Left lung (tissue), 10 donors: ENCODE results near the gene IL17RC. TPM values are rescaled to one million over a fixed set of nuclear protein-coding genes. Genes with fewer than 3 reads are reported as not detected.
"Not testable (repeated sequence)": the region's sequence is repeated elsewhere in the genome, so short reads cannot be mapped to it uniquely, and the experiment has no call there.

Experiments
- ATAC-seq: fragments of 200-7000 bp; cut with Tn5 transposase; one replicate; pipeline ENCODE4 v1.9.1; 2020; ENCODE audit warnings: moderate library complexity
- DNase-seq, 4 donors: peaks; one replicate each; pipeline ENCODE4 v3.0.0-alpha.2; 2013 to 2020
- H3K27ac ChIP-seq, 2 donors: fragments of 200-600 bp; sonication (generic) in 1 of 2; one replicate each; pipeline versions ENCODE4 v1.5.0 to v1.8.0; 2020 to 2021
- H3K27me3 ChIP-seq, 2 donors: fragments of 200-600 bp; sonication (generic) in 1 of 2; one replicate each; pipeline versions ENCODE4 v1.5.0 to v1.8.0; 2020 to 2021
- H3K36me3 ChIP-seq, 2 donors: fragments of 200-600 bp; sonication (generic) in 1 of 2; one replicate each; pipeline versions ENCODE4 v1.5.0 to v1.8.0; 2020 to 2021
- H3K4me1 ChIP-seq, 2 donors: fragments of 200-600 bp; one replicate each; pipeline ENCODE4 v1.8.0; 2021
- H3K4me3 ChIP-seq, 2 donors: fragments of 200-600 bp; sonication (generic) in 1 of 2; one replicate each; pipeline versions ENCODE4 v1.5.0 to v1.8.0; 2020 to 2021; ENCODE audit warnings: mild to moderate bottlenecking in 1 of 2
- H3K9me3 ChIP-seq, 2 donors: fragments of 200-600 bp; sonication (generic) in 1 of 2; one replicate each; pipeline versions ENCODE4 v1.5.0 to v1.8.0; 2020 to 2021
- CTCF ChIP-seq, 2 donors: fragments of 200-600 bp; sonication (generic) in 1 of 2; IDR thresholded peaks; one replicate each; pipeline versions ENCODE4 v1.5.0 to v1.8.0; 2021; ENCODE audit warnings: antibody characterized with exemption in 2 of 2
- intact Hi-C, 2 donors: fragments of 100-400 bp; cut with DNase I; formaldehyde crosslinking; loops; one replicate each; pipeline versions ENCODE4 v1.11.2 to v1.14.2; 2022
- polyA plus RNA-seq, 6 donors: library from polyadenylated mRNA; unstranded; fragments of 120-200 nt; gene quantifications; one replicate each; pipeline ENCODE4 v1.2.1, GENCODE V29; 2013; ENCODE audit not compliant: insufficient read length in 6 of 6
- total RNA-seq, 2 donors: library from RNA; stranded (reverse); fragmentation: NEBNext Ultra II Directional; extraction: Animal tissue kit (Norgen Biotek cat#: 25700); gene quantifications; one replicate each; pipeline ENCODE4 v1.2.1, GENCODE V29; 2021
- donor health status: DM: no; HTN: yes; CAD: no.
- donor health status: DM: no; HTN: no; CAD: no.

The IL17RC gene
- total and polyA plus RNA-seq, 8 donors = 20.4 to 54.4 (median 46.9) TPM

GRCh38 chr3:9889405-9889804, 27.5 kb upstream of the IL17RC start:
- no peak for ATAC-seq
- H3K36me3 ChIP-seq = peaks cover 0 to 16% of the 10 kb centered on the region in 2 donors
- no peak overlapping the region for H3K4me3 ChIP-seq
- H3K27ac ChIP-seq = no peak overlapping the region
- no peak for DNase-seq
- intact Hi-C loops = no loop called here
- H3K27me3 ChIP-seq = no peaks in the 10 kb centered on the region
- TF ChIP-seq CTCF (IDR thresholded peaks at IDR 0.05) = no peak
- peaks cover 7 to 33% of the 10 kb centered on the region in 2 donors for H3K4me1 ChIP-seq
- no peaks in the 10 kb centered on the region for H3K9me3 ChIP-seq

GRCh38 chr3:9890249-9891071, 26.4 kb upstream of the IL17RC start, which contains the start of gene JAGN1:
JAGN1 (plus strand) TSS chr3:9890610; CDS start chr3:9890723, 113 bp downstream.
- Histone ChIP-seq H3K4me3 (peak within 1 kb of the TSS; percentile 95 to 98), H3K9me3 (no peaks in the 10 kb centered on the region), H3K27me3 (no peaks in the 10 kb centered on the region), H3K36me3 (peaks cover 0 to 20% of the 10 kb centered on the region in 2 donors), H3K4me1 (peaks cover 7 to 33% of the 10 kb centered on the region in 2 donors), H3K27ac (peak within 1 kb of the TSS; percentile 93 to 94)
- TF ChIP-seq CTCF (IDR thresholded peaks at IDR 0.05) = peak in 1 of 2 donors; percentile 6
- intact Hi-C loops = no loop called here
- DNase-seq = peak; percentile 90 to 95 (median 91)
- peak; percentile 99 for ATAC-seq

- Histone ChIP-seq H3K4me1 (peaks cover 7 to 33% of the 10 kb centered on the region in 2 donors), H3K27me3 (no peaks in the 10 kb centered on the region), H3K4me3 (peak overlapping the region; percentile 95 to 98), H3K36me3 (peaks cover 0 to 20% of the 10 kb centered on the region in 2 donors), H3K27ac (peak overlapping the region; percentile 93 to 94), H3K9me3 (no peaks in the 10 kb centered on the region)
- no peak for TF ChIP-seq CTCF (IDR thresholded peaks at IDR 0.05)
- DNase-seq (no peak), ATAC-seq (no peak)
- intact Hi-C loops = no loop called here
Measured at GRCh38 chr3:9891072-9891622, 25.8 kb upstream of the IL17RC start.

- Histone ChIP-seq H3K36me3 (peaks cover 0 to 20% of the 10 kb centered on the region in 2 donors), H3K27me3 (no peaks in the 10 kb centered on the region), H3K27ac (no peak overlapping the region), H3K9me3 (no peaks in the 10 kb centered on the region), H3K4me1 (peaks cover 7 to 38% of the 10 kb centered on the region in 2 donors), H3K4me3 (no peak overlapping the region)
- ATAC-seq = no peak
- no peak for TF ChIP-seq CTCF (IDR thresholded peaks at IDR 0.05)
- DNase-seq = no peak
- intact Hi-C loops = no loop called here
Measured at GRCh38 chr3:9893739-9894138, 23.2 kb upstream of the IL17RC start.

GRCh38 chr3:9895715-9896114, 21.2 kb upstream of the IL17RC start:
- intact Hi-C loops, H3K27ac ChIP-seq, ATAC-seq, DNase-seq, H3K9me3 ChIP-seq, H3K27me3 ChIP-seq, H3K4me3 ChIP-seq: not testable (repeated sequence)
- Histone ChIP-seq H3K4me1 (peaks cover 8 to 37% of the 10 kb centered on the region in 2 donors), H3K36me3 (peaks cover 0 to 20% of the 10 kb centered on the region in 2 donors)

GRCh38 chr3:9896755-9897407, 20.0 kb upstream of the IL17RC start:
- DNase-seq, H3K9me3 ChIP-seq, H3K27ac ChIP-seq, ATAC-seq, intact Hi-C loops, H3K27me3 ChIP-seq, H3K4me3 ChIP-seq: not testable (repeated sequence)
- Histone ChIP-seq H3K4me1 (peaks cover 4 to 28% of the 10 kb centered on the region in 2 donors), H3K36me3 (peaks cover 0 to 20% of the 10 kb centered on the region in 2 donors)
